NOMO-1 treated with dmso at 0.1 percent for 144 hours (cell line): ENCODE data around the gene PGAP3.

Experiments used
- DNase-seq: peaks from one replicate; lab custom pipeline; 2025; ENCODE audit not compliant: unreplicated experiment; lab: John Stamatoyannopoulos, UW

The PGAP3 gene

GRCh38 chr17:39697961-39698360 is 10.1 kb upstream of the PGAP3 start:
- no peak for DNase-seq

- no peak for DNase-seq
Measured at GRCh38 chr17:39696731-39697130, 8.9 kb upstream of the PGAP3 start.

GRCh38 chr17:39695089-39695474 is 7.2 kb upstream of the PGAP3 start:
- DNase-seq, result no peak

DNA sequence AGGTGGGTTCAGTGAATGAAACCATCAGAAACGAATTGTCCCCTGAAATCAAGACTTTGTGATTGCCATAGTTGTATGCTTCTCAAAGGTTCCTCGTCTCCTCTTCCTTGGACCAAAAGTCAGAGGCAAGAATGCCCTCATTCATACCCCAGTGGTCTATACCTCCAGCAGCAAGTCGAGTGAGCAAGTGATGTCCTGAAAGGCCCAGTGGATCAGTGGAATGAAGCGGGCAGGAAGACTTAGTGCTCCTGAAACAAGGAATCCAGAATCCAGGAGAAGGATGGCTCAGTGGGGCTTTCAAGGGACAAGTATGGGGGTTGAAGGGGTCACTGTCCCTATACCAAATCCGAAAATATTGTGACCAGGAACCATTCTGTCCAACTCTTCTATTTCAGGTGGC is 6.7 kb upstream of the PGAP3 start:
- DNase-seq, result no peak

DNA sequence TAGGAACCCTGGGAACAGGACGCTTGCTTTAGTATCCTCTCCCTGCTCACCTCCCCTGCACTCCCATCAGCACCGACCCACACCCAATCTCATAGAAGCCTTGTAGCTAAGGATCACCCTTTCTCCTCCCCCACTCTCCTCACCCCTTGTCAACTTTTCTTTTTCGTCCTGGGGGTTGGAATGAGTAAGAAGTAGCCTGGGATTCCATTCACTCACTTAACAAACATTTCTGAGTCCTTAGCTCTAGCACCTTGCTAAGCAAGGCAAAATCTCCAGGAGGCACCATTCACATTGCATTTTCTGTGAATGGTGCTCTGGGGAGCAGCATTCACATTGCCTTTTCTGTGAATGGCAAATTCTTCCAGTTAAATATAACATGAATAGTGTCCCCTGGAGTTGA is 1.1 kb upstream of the PGAP3 start:
- DNase-seq, result no peak

- no peak for DNase-seq
Measured at GRCh38 chr17:39688475-39688835, 598 bp upstream of the PGAP3 start.

- no peak for DNase-seq
Measured at GRCh38 chr17:39687101-39687545, 734 bp downstream of the PGAP3 start.

DNA sequence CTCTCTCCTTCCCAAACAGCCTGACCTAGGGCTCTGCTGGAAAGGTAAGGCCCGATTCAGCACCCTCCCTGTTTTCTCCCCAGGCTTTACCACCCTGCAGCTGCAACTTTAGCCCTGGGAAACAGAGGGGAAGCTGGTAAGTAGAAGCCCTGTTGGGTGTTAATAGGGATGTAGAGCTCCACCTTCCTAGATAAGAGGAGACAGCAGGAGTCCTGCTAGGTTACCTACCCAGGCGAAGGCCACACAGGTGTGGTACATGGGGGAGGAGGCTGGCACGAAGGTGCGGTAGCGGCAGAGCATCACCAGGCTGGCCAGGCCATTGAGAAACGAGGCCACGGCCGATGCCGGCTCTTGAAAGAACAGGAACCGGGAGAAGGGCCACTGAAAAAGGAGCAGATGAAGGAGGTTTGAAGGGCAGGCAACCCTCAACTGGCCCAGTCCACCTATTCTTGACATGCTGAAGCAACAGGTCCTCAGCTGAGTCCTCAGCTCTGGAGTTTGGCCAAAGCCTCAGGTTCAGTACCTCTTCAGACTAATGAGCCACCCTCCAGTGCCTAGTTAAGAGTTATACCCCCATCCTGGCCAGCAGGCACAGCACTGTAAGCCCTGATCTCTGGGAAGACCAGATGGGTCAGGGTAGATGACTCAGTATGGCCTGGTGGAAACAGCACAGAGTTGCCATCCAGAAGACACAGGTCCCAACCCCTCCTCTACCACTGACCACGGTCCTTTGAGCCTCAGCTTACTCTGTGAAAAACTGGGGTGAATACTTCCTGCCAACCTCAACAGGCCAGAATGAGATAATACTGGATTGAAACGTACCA is 3.3 kb downstream of the PGAP3 start:
- DNase-seq, result no peak

- DNase-seq, result no peak
Measured at GRCh38 chr17:39683295-39683939, 4.4 kb downstream of the PGAP3 start.

DNA sequence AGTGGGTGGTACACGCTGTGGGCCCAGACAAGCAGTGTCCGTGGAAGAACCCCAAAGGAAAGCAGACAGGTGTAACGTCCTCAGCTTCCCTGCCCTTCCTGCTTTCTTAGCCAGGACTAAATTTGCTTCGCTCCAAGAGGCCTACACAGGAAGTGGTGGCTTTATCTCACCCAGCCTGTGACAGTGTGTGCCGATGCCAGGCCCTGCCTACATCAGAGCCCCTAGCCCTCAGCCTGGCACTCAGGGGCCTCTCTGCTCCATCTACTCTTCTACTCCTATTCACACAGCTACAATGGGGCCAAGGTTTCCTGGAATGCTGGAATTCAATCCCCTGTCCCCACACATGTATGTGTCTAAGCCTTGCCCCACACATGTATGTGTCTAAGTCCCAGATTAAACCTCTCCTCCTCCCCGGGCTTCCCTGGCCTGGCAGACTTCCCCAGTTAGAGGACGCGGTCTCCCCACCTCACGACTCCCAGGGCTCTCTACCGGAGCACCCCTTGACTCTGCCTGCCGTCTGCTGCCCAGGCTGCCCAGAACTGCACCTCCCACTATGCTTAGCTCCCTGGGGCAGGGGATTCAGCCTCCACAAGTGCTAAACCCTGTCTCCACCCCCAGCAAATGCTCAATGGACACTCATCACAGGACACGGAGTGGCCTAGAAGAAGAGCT is 8.2 kb downstream of the PGAP3 start:
- DNase-seq, result no peak

GRCh38 chr17:39678340-39679116 is 9.3 kb downstream of the PGAP3 start:
- no peak for DNase-seq

GRCh38 chr17:39677542-39678339 is 10.1 kb downstream of the PGAP3 start:
- no peak for DNase-seq

DNA sequence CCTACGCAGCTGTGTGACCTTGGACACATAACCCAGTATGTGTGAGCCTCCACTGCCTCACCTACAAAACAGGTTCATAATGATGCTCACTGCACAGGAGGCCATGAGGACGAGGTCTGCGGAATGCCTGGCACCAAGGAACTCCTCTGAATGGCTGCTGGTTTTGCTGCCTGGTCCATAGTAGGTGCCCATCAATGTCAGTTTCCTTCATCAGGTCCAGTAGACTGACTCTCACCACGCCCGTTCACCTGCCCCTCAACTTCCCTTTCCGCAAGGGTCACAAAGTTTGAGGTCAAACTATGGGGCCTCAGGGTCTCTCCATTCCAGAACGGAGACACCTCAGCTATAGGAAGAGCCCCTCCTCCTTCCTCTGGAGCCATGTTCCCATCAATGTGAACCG is 10.8 kb downstream of the PGAP3 start:
- DNase-seq, result no peak

DNA sequence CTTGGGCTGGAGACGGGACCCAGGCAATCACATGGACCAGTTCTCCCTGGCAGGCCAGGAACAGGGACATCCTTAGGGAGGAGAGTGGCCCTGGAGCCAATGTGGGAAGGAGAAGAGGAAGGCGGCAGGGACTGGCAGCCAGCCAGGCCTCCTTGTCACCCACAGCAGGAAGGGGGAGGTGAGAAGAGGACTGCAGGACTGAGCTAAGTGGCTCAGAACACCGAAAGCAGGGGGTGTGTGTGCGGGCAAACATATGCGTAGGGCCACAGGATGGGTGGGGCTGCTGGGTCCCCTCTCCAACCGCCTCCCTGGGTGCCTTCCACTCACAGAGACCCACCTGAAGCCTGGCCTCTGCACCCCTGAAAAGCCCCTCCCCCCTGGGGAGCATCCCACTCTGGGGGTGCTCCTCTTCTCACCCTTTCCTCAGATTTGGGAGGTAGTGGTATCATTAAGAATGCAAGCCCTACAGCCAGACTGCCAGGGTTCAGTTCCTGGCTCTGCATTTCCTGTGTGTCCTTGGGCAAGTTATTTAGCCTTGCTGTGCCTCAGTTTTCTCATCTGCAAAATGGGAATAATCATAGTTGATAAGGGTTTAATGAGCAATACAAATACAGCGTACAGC is 11.5 kb downstream of the PGAP3 start:
- DNase-seq, result no peak

DNA sequence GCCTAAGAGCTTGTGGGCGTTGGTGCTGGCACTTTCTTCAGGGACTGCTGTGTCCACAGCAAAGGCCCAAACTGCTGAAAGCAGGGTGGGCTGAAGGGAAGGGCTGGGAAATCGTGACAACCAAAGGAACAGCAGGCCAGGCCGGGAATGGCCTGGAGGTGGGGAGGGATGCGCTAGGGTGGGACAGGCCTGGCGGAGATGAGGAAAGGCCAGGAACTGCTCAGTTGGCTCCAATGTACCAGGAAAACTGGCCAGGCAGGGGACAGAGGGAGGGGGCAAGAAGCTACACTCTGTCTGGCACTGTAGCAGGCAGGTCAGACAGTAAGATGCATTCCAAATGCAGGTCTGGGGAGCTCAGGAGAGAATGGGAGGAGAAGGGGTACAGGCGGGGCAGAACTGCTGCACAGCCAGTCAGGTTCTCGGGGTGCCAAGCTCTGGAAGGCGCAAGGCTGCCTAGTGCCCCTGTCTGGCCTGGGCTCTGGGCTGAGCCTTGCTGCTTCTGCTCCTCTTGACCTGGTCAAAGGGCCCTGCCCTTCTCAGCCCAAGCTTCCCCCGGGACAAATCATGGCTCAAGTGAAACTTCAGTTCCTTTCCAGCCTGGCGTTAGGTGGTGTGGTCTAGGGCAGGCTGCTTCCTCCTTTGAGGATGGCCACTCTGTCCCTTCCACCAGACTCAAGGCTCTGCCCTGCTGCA is 12.3 kb downstream of the PGAP3 start:
- DNase-seq, result no peak

DNA sequence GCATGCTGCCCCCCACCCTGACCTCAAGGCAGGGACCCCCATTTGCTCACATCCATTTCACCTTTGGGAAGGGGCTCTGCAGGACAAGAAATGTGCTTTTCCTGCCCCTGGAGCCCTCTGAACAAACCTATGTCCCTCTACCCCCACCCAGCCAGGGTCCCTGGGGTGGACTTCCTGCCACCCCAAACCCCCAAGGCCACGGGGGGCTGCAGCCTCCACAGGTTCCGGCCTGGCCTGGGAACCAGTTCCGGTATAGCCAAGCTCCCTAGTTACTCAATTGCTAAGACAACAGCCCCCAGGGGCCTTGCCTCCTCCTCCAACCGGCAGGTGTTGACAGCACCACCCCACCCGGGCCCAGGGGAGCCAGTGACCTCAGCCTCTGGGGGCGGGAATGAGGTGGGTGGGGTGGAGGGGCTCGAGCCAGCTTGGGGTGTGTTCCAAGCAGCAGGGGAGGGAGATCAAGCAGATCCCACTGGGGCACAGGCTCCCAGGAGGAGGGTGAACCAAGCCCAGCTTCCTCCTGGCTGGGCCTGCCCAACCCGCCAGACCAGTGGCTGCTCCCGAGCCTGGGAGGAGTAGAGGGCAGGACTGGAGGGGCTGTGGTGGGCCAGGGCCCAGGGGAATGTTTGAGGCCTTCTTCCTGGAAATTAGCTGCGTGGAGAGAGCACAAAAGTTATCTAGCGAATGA is 13.0 kb downstream of the PGAP3 start:
- no peak for DNase-seq

DNA sequence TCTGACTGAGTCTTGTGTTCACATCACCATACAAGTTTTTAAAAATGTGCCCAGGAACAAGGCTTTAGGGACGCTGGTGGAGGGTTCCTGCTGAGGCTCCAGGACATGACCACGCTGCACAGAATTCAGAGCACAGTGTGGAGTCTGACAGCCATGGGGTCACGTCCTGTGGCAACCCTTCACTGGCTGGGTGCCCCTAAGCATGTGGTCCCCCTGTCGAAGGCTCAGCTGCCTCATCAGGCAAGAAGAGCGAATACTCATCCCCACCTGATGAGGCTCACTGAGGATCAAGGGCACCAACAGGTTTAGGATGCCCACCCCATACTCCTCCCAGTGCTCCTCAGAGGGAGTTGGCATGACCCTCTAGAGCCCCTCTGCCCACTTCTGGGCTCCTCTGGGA is 13.7 kb downstream of the PGAP3 start:
- DNase-seq, result no peak

DNA sequence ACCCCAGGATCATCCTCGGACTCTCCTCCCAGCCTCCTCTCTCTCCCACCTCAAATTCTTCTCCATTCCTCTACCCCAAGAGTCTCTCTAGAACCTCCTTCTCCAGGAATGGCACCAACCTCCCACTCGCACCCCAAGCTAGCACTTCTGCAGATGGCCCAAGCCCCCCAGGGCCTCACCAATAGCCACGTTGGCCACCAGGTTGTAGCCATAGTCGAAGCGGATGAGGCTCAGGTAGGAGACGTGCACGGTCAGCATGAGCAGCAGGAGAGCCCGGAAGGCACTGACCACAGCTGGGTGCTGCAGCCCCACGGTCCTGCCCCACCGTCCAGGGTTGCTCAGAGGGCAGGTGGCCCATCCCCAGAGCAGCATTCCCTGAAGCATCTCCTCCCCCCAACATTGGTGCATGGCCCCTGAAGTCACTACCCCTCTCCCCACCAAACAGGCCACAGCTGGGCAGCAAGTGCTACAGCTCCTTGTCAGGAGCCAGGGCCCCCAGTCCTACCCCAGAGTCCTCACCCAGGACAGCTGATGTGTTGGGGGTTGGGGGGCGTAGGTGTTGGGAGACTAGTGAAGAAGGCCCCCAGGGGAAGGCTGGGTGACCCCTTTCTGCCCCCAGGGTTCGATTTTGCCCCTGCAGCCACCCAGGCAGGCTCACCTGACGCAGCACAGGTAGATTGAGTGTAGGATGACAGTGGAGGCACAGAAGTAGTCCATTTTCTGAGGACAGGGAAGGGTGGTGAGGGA is 14.3 kb downstream of the PGAP3 start:
- DNase-seq, result no peak
